Breast epithelium (tissue), 3 donors: Measurements from ENCODE around the gene CCL5.

Experiments used
- POLR2A ChIP-seq: fragments of 450-650 bp; IDR thresholded peaks from one replicate; pipeline ENCODE4 v1.6.1; 2016; ENCODE audit warnings: antibody characterized with exemption, mild to moderate bottlenecking, moderate library complexity
- TF ChIP-seq, protein P1 (sequence below), 3 donors: fragments of 450-650 bp; IDR thresholded peaks; one replicate each; pipeline ENCODE4 v1.5.1; 2016 to 2017; ENCODE audit warnings: antibody characterized with exemption in 3 of 3, mild to moderate bottlenecking in 3 of 3, moderate library complexity in 3 of 3

DNA sequence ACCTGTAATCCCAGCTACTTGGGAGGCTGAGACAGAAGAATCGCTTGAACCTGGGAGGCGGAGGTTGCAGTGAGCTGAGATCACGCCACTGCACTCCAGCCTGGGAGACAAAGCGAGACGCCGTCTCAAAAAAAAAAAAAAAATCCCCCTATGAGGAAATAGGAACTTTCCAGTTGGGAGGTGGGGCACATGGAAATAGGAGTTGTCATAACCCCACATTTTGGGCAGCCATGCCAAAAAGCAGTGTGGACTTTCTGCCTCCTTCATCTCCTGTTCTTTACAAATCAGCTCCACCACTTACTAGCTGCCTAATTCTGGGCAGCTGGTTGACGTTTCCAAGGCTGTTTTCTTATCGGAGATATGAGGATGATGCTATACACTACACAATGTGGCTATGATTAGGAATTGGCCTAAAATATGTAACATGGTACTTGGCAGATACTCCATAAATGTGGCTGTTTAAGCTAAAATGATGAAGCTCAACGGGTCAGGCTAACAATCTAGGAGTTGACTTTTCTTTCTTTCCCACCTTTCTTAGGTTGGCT, 21.5 kb upstream of the CCL5 start:
- TF ChIP-seq POLR2A: no peak
- TF ChIP-seq, protein P1, sequence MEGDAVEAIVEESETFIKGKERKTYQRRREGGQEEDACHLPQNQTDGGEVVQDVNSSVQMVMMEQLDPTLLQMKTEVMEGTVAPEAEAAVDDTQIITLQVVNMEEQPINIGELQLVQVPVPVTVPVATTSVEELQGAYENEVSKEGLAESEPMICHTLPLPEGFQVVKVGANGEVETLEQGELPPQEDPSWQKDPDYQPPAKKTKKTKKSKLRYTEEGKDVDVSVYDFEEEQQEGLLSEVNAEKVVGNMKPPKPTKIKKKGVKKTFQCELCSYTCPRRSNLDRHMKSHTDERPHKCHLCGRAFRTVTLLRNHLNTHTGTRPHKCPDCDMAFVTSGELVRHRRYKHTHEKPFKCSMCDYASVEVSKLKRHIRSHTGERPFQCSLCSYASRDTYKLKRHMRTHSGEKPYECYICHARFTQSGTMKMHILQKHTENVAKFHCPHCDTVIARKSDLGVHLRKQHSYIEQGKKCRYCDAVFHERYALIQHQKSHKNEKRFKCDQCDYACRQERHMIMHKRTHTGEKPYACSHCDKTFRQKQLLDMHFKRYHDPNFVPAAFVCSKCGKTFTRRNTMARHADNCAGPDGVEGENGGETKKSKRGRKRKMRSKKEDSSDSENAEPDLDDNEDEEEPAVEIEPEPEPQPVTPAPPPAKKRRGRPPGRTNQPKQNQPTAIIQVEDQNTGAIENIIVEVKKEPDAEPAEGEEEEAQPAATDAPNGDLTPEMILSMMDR (IDR thresholded peaks at IDR 0.05): no peak
